Bronchial epithelial cell (primary cell): ENCODE measurements around the gene EDEM2. TPM values are rescaled to one million over a fixed set of nuclear protein-coding genes. Genes with fewer than 3 reads are reported as not detected.
A peak's percentile ranks its signal among the peaks of the same experiment; 100 is the strongest.
"Not testable (repeated sequence)": the region's sequence is repeated elsewhere in the genome, so short reads cannot be mapped to it uniquely, and the experiment has no call there.

Experiments used
- DNase-seq: peaks from one replicate; pipeline ENCODE4 v3.0.0-alpha.2; 2010; ENCODE audit warnings: low read depth
- FAIRE-seq: peaks from 2 replicates; lab custom pipeline; 2011; peaks lifted over from hg19 to GRCh38; lab: Jason Lieb, UNC
- H3K27me3 ChIP-seq: 2 replicates; pipeline ENCODE4 v1.5.1; 2011; ENCODE audit warnings: low read length; ENCODE audit not compliant: control insufficient read depth, insufficient read depth
- H3K36me3 ChIP-seq: 2 replicates; pipeline ENCODE4 v1.5.1; 2011; ENCODE audit warnings: low read length; ENCODE audit not compliant: control insufficient read depth, insufficient read depth
- H3K4me3 ChIP-seq: 2 replicates; pipeline ENCODE4 v1.5.1; 2011; ENCODE audit warnings: mild to moderate bottlenecking, low read depth, low read length, control low read depth
- CTCF ChIP-seq: IDR thresholded peaks from 2 replicates; pipeline ENCODE4 v1.5.1; 2011; ENCODE audit warnings: mild to moderate bottlenecking, moderate library complexity, low read length, control low read depth, inconsistent platforms; ENCODE audit not compliant: insufficient read depth, severe bottlenecking
- total RNA-seq: library from RNA; depleted of rRNA; stranded (reverse); fragments of >200 nt; gene quantifications from 2 replicates; pipeline ENCODE4 v1.2.1, GENCODE V29; 2014

EDEM2 gene
- total RNA-seq, 1 donor from 2014 or later: 36.3 TPM

- H3K4me3 ChIP-seq: peak within 1 kb of the TSS; percentile 57
- no peak for FAIRE-seq
- peaks cover 5% of the 10 kb centered on the region for H3K36me3 ChIP-seq
- no peak for TF ChIP-seq CTCF
- DNase-seq: peak; percentile 98
- no peaks in the 10 kb centered on the region for H3K27me3 ChIP-seq
Observed at GRCh38 chr20:35171753-35172433, 24.8 kb upstream of the EDEM2 start, which contains the start of gene PROCR. PROCR (plus strand) TSS chr20:35172072; CDS start chr20:35172155, 83 bp downstream.

- no peak for FAIRE-seq
- TF ChIP-seq CTCF: no peak
- peaks cover under 1% of the 10 kb centered on the region for H3K36me3 ChIP-seq
- no peak for DNase-seq
- H3K27me3 ChIP-seq: no peaks in the 10 kb centered on the region
- no peak overlapping the region for H3K4me3 ChIP-seq
Observed at GRCh38 chr20:35171438-35171752, 24.3 kb upstream of the EDEM2 start.

- not testable (repeated sequence) for H3K36me3 ChIP-seq, DNase-seq, FAIRE-seq, H3K4me3 ChIP-seq, H3K27me3 ChIP-seq
Observed at GRCh38 chr20:35168701-35169409, 21.7 kb upstream of the EDEM2 start.

- TF ChIP-seq CTCF: no peak
- no peak for FAIRE-seq
- H3K27me3 ChIP-seq: no peaks in the 10 kb centered on the region
- no peak overlapping the region for H3K4me3 ChIP-seq
- DNase-seq: no peak
- H3K36me3 ChIP-seq: no peaks in the 10 kb centered on the region
Observed at GRCh38 chr20:35167787-35168186, 20.7 kb upstream of the EDEM2 start.

GRCh38 chr20:35166242-35166830, 19.2 kb upstream of the EDEM2 start:
- no peak for DNase-seq
- H3K36me3 ChIP-seq: no peaks in the 10 kb centered on the region
- H3K27me3 ChIP-seq: no peaks in the 10 kb centered on the region
- TF ChIP-seq CTCF: no peak
- no peak for FAIRE-seq
- no peak overlapping the region for H3K4me3 ChIP-seq
